ENCODE measurements around the gene ECHS1.
"Not testable (repeated sequence)": the region's sequence is repeated elsewhere in the genome, so short reads cannot be mapped to it uniquely, and the experiment has no call there.

ECHS1 gene

GRCh38 chr10:133373174-133374090, at the start of gene ECHS1:
TSS of gene ECHS1 (minus strand) at chr10:133373354. CDS start at chr10:133373333, 21 bp downstream.
- DNase-seq, result peak; percentile 98

GRCh38 chr10:133422223-133422806, 49.2 kb upstream of the ECHS1 start:
- DNase-seq, result no peak

GRCh38 chr10:133421336-133422222, 48.4 kb upstream of the ECHS1 start:
- no peak for DNase-seq

DNA sequence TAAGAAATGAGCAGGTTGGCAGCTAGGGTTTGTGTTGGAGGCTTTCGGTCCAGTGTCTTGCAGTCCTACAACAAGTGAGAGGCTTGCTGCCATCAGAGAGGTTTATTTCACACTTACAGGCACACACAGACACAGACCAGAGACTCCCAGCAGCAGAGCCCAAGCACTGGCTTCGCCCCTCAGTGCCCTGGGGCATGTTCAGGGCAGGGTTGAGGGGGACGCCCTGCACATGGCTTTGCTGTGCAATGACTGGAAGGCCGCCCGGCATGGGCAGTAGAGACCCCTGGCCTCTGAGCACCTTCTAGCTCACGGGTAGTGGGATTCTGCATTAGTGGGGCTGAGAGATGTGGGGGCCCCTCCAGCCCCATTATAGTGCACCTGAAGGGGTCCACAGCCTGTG, 47.4 kb upstream of the ECHS1 start:
- DNase-seq, result no peak

- DNase-seq, result no peak
These were observed 46.9 kb upstream of the ECHS1 start for GRCh38 chr10:133420028-133420427.

DNA sequence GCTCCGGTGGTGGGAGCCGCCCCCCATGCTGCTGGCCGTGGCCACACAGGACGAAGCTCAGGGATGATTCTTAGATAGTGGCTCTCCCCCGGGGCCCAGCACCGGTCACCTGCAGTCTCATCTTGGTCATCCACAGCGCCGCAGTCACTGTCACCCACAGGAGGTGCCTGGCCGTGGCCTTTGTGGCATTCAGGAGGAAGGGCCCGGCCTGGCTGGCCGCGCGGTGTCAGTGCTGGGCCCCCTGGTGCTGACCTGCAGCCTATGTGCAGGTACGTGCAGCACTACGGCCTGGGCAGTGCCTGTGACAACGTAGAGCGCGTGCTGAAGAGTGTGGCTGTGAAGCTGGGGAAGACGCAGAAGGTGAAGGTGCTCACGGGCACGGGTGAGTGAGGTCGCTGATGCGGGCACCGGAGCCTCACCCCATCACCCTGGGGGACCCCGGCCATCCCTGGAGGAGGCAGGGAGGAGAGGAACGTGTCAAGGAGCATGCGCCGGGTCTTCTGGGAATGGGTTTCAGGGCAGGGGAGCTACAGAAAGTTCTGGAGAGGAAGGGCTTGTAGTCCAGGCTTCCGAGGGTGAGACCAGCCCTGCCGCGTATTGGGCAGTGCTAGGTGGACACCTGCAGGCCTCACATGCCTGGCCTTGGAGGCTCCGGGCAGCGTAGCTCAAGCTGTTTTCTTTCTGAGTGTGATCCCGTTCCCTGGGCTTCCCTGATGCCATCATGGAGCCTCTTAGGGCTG, 46.2 kb upstream of the ECHS1 start:
- no peak for DNase-seq

GRCh38 chr10:133418289-133418993, 45.3 kb upstream of the ECHS1 start:
- DNase-seq, result no peak

- DNase-seq, result no peak
These were observed 42.6 kb upstream of the ECHS1 start for GRCh38 chr10:133415752-133416151.

GRCh38 chr10:133414401-133414800, 41.2 kb upstream of the ECHS1 start:
- not testable (repeated sequence) for DNase-seq

- no peak for DNase-seq
These were observed 39.2 kb upstream of the ECHS1 start for GRCh38 chr10:133412381-133412711.

DNA sequence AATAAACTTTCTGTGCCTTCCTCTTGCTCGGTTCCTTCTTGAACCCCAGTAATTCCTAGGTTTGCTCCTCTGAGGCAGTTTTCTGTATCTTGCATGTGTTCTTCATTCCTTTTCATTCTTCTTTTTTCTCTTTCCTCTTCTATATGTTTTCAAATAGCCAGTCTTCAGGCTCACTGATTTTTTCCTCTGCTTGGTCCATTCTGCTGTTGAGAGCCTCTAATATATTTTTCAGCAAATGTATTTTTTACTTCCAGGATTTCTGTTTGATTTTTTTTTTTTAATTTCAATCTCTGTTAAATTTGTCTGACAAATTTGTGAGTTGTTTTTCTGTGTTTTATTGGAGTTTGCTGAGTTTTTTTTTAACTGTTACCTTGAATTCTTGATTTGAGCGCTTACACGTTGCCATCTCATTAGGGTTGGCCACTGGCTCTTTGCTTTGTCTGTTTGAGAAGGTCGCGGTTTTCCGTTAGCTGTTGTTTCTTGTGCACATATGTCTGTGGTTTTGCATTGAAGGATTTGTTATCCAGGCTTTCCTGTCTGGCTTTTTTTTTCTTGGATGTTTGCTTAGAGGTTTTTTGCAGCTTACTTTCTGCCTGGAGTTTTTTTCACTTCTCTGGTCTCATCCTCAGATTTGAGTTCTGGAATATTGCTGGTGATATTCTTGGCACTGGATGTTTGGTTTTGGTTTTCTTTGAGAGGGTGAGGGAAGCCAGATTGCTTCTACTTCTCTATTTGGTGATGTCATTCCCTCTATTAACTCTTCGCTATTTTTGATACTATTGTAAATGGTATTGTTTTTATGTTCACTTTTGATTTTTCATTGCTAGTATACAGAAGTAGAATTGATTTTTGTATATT, 38.6 kb upstream of the ECHS1 start:
- DNase-seq, result no peak

GRCh38 chr10:133405844-133406527, 32.8 kb upstream of the ECHS1 start:
- no peak for DNase-seq

DNA sequence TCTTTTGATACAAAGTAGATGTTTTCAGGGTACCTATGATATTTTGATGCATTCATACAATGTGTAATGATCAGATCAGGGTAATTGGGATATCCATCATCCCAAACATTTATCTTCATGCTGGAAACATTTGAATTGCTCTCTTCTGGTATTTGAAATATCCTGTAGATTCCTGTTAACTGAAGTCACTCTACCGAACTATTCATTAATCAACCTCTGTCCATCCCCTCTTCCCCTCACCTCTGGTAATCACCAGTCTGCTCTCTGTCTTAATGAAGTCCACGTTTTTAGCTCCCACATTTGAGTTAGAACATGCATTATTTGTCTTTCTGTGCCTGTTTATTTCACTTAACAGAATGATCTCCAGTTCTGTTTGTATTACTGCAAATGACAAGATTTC, 32.1 kb upstream of the ECHS1 start:
- no peak for DNase-seq

DNA sequence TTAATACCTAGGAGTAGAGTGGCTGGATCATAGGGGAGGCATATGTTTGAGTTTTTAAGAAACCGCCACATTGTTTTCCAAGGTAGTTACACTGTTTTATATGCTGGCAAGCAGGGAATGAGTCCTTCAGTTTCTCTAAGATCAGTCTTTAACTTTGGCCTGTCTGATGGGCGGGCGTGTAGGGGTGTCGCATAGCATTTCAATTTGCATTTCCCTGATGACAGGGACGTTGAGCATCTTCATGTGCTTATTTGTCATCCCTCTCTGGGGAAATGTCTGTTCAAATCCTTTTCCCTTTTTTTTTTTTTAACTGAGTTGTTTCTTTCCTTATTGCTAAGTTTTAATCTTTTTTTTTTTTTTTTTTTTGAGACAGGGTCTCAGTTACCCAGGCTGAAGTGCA, 30.6 kb upstream of the ECHS1 start:
- peak; percentile 54 for DNase-seq

DNA sequence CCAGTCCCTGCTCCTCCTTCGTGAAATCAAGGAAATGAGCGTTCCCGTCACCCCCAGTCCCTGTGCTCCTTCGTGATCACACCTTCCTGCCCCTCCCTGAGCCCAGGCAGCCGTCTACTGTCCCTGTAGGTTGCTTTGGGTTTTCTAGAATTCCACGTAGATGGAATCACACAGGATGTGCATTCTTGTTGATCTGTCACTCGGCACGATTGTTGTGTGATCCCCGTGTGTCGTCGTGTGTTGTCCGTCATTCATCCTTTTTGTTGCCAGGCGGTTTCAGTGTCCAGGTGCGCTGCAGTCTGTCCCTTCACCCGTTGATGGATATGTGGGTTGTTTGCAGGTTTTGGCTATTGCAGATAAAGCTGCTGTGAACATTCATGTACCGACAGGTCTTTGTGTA, 30.2 kb upstream of the ECHS1 start:
- DNase-seq, result no peak

DNA sequence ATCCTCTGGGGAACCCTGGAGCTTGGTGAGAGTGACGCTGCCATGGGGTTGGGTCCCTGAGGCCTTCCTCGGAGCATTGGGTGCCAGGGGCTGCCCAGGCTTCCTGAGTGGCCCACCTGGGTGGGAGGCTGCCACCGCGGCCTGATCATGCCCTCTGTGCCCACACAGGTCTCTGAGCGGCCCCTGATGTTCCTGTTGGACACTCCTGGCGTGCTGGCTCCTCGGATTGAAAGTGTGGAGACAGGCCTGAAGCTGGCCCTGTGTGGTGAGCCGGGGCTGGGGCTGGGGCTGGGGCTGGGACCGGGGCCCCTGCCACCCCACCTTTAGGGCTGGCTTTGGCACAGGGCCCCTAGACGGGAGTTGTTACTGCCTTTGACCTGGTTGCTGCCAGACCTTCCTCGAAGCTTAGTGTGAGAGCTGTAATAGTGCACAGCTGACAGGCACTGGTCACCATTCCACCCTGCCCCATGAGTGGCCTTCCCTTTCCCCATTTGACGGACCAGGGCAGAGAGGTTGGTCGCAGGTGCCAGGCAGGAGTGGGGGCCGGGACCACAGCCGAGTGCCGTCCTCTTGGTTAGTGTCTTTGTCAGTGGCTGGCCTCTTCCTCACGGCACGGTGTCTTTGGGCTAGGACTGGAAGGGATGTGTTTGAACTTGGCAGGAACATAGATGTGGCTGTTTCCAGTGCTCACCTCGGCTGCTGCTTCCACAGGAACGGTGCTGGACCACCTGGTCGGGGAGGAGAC, 29.0 kb upstream of the ECHS1 start:
- DNase-seq, result no peak

DNA sequence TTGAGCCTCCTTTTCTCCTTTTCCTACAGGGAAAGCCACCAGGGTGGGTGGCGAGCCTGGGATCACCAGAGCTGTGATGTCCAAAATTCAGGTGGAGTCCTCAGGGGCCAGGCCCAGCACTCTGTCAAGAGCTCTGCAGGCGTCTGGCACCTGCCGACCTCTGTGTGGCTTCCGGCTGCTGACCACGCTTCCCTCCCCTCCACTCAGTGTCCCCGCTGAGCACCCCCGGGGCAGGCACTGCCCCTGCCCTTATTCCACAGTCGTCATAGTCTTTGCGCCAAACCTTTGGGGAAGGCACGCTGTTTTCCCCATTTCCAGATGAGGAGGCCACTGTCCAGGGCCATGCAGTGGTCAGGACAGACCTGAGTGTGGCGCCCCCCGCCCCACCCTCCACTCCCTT, 28.3 kb upstream of the ECHS1 start:
- no peak for DNase-seq

DNA sequence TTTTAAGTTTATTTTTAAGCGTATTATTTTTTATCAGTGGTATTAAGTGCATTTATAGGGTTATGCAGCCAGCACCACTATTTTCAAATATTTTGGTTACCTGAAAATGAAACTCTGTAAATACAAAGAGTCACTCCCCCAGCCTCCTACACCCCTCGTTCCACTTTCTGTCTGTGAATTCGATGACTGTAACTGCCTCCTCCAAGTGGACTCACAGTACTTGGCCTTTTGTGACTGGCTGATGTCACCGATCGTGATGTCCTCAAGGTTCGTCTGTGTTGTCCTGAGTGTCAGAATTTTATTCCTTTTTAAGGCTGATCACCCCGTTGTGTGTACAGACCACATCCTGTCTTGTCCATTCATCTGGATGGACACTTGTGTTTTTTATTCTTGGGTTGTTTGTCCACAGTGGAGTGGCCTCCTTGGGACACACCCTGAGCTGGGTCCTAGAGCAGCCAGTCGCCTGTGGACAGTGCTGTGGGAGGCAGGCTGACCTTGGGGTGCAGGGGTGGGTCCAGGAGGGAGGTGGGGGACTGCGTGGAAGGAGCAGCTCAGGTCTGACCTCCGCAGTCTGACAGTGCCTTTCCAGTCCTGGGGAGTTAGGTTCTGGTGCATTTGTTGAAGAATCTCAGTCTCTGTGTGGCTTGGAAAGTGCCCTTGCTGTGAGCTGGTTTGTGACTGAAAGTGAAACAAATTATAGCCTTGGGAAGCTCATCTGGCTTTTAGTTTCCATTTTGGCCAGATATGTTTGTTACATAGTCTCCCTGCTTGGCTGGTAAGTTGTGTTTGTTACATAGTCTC, 27.7 kb upstream of the ECHS1 start:
- peak; percentile 75 for DNase-seq

DNA sequence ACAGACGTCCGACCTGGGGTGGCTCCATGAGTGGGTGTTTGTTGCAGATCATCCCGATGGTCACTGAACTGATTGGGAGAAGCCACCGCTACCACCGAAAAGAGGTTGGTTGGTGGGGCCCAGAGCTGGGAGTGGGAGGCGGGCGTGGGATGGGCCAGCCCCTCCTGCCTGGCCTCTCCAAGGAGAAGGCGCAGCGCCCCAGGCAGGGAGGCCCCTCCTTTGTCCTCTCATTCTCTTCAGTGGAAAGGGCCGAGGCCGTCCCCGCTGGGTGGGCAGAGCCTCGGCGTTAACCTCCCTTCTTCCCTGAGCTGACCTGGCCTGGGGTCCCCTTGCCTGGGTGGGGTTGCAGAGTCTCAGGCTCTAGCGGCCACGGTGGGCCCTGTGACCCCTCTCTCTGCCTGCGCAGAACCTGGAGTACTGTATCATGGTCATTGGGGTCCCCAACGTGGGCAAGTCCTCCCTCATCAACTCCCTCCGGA, 26.0 kb upstream of the ECHS1 start:
- DNase-seq, result no peak
